Cerebellar cortex (tissue), 1 donor: ENCODE measurements around the gene SPPL2B.

Experiments
- DNase-seq: peaks from one replicate; pipeline ENCODE4 v3.0.0-alpha.2; 2015; ENCODE audit warnings: low spot score

The SPPL2B gene

DNA sequence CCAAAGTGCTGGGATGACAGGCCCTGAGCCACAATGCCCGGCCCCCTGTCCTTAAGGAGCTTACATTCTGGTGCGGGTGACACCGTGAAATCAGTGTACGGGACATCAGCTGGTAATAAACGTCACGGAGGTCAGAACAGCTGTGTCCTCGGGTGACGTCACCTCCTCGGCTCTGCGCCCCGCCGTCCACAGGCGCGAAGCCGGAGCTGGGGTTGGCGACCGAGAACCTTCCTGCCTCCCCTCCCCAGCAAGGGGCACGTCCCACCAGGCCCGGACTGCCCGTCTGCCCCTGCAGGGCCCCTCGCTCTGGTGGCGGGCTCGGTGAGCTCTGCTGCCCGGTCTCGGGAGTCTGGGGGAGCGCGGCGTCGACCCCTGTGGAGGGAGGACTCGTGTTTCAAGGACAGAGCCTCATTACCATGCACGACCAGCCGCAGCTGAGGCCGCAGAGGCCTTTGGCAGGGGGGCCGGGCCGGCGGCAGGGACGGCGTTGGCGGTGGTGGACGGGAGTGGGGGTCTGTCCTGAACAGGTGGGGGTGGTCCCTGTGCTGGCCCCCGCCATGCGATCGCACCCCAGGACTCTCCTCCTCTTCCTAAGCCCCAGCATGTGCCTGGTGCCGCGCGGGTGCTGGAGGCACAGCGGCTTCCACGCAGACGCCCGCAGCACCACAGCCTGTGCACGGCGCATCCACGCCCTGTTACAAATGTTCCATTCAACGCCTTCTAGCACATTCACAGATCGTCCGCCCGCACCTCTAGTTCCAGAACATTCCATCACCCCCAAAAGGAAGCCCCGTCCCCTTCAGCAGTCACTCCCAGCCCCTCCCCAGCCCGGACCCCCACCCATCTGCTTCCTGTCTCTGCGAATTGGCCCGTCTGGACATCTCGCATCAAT, 25.9 kb upstream of the SPPL2B start:
- no peak for DNase-seq

- DNase-seq = no peak
These were observed 25.2 kb upstream of the SPPL2B start for GRCh38 chr19:2303211-2303798.

DNA sequence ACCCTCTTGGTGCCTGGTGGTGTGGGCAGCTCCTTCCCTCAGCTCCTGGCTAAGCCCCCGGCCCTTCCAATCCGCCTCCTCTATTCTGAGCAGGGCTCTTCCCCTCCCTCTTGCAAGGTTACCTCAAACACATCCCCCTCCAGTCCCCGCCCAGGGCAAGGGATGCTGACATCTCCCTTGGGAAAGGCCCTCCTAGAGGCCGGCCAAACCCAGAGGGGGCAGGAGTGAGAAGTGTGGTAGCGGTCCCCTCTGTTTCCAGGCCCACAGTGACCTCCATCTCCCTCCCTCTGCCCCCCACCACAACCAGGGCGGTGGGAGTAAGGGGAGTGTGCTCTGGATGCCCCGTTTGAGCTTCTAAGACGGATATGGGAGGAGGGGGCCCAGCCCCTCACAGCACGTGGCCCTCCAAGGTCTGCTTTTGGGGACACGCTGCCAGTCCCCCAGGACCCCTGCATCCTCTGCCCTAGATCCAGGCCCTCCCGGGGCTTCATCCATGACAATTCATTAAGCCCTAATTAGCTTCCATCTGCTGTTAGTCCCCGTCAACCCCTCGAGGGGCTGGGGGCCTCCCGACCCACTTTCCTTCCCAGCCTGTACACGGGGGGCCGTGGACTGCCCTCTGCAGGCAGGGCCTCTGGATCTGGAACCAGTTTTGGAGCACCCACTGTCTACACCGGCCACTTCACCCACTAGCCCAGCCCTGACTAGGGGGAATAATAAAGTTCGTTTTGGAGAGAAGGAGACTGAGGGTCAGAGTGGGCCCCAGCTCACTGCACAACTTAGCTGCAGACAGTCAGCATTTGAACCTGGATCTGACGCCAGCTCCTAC, 22.8 kb upstream of the SPPL2B start:
- DNase-seq = no peak

DNA sequence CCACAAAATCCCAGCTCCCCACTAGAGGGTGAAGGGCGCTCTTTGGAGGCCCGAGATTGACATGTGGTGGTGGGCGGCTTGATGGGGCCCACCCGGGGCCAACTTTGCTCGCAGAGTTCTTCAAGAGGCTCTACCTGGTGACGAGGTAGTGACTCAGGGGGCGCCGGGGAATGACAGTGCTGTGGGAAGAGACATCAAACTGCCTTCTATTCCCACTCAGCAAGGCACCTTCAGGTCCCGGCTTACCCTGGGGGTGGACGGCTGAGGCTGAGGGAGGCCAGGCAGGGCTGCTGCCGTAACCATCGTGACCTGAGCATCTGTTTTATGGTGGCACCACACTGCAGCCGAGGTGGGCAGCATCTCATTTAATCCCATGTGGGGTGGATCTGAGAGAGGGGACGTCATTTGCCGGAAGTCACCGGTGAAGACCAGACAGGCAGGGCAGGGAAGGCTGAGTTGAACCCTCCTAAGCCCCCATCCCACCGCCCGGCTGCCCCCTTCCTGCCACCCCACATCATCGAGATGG, 22.1 kb upstream of the SPPL2B start:
- no peak for DNase-seq

DNA sequence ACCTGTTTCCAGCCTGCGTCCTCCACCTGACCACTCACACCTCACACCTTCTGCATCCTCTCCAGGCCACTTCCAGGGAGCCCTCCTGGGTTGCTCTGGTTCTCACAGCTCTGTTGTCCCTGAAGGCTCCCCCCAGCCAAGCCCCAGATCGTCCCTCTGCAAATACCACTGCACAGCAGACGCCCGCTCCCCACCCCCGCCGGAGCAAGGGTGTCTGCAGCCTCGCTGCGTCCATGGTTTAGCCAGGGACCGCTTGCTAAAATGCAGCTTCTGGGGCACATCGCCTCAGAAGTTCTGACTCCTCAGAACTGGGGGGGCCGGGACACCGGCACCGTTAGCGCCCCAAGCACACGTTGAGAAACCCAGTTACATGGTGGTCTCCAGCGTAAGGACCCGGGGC, 21.5 kb upstream of the SPPL2B start:
- DNase-seq = no peak

DNA sequence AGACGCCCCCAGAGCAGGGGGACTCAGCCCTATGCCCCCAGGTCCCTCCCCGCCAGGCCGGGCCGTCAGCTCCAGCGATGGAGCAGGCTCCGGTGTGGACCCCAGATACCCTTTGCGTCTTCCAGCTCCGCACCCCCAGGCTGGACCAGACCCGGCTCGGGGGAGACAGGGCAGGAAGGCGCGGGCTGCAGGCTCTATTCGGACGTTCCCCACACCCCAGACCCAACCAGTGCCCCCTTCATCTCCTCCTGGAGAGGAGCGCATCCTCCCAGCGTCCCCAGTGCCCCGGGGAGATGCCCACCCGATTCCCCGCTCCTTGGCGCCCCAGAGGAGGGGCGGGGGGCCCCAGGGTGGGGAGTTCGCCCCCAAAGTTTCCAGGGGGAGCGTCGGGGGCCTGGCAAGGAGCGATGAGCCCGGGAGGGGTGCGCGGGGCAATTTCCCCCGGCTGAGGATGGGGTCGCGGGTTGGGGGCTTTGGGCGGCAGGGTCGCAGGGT, 20.9 kb upstream of the SPPL2B start:
- no peak for DNase-seq

DNA sequence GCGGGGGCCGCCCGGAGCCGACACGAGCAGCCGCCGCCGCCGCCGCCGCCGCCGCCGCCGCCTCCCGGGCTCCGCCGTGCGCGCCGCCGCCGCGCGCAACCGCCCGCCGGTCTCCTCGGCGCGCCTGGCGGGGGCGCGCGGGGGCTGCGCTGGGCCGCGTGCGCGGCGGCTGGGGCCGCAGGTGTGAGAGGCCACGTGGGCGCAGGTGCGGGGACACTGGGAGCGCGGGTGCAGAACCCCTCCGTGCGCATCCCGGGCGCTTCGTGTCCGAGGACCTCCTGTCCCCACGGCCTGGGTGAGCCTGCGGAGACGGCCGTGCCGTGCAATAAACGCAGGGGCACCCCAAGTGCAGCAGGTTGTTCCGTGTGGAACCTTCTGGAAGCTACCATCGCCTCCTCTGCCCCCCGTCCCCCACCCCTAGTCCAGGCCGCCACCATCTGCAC, 20.3 kb upstream of the SPPL2B start, which contains the start of gene LINGO3:
Gene LINGO3 (minus strand): TSS at position 41 of the 443 bp plus-strand sequence. CDS start 16,378 bp downstream, outside the sequence.
- no peak for DNase-seq

GRCh38 chr19:2309734-2310362, 18.6 kb upstream of the SPPL2B start:
- DNase-seq = no peak

DNA sequence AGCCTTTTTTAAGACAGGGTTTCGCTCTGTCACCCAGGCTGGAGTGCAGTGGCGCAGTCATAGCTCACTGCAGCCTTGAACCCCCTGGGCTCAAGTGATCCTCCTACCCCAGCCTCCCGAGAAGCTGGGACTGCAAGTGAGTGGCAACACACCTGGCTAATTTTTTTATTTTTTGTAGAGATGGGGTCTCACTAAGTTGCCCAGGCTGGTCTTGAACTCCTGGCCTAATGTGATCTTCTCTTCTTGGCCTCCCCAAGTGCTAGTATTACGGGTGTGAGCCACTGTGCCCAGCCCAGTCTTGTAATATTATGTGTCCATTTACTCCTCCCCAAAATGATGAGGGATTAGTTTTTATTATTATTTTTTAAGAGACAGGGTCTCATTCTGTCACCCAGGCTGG, 17.4 kb upstream of the SPPL2B start:
- DNase-seq = no peak

DNA sequence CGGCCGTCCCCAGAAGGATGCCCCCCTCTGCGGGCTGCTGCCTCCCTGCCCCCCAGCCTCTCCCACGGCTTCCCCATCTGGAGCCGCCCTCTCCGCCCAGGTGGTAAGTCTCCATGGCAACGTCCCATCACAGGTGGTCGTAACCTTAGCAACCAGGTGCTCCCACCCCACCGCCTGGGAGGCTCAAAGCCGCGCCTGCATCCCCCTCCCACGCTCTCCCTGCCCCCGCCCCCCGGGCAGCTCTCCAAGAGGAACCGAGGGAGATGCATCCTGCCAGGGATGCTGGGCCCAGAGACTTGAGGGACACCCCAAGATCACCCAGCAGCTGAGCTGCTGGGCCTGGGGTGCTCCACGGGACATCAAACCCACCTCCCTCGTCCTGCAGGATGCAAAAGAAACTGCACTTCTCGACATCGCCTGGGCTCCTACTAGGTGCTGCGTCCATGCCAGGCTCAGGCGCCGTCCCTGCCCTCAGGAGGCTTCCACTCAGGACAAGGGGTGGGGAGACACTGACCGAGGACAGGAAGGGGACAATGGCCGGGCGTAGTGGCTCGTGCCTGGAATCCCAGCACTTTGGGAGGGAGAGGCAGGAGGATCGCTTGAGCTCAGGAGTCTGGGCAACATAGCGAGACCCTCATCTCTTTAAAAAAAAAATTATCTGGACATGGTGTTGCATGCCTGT, 15.5 kb upstream of the SPPL2B start:
- no peak for DNase-seq

GRCh38 chr19:2315121-2315817, 13.2 kb upstream of the SPPL2B start:
- DNase-seq = no peak

DNA sequence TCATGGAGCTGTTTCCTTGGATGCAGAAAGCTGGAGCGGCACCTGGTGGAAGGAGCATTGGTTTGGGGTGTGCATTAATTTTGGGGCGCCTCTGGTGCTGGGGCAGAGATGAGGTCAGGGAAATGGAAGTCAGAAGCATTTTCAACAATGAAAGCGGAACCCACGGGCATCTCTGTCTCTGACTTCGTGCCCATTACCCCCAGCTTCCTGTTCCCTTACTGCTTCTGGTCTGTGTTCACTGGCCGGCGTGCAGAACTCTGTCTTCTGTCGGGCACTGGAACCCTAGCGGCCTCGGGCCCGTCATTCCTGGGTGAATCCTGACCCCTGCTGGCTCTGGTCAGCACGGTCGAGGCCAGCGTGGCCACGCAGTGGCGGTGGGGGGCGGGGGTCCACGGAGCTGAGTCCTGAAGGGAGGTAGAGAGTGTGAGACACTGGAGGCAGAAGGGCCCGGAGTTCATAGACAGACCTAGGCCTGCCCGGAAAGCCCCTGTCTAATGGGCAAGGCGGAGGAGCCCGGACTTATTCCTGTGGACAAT, 12.6 kb upstream of the SPPL2B start:
- peak; percentile 62 for DNase-seq

DNA sequence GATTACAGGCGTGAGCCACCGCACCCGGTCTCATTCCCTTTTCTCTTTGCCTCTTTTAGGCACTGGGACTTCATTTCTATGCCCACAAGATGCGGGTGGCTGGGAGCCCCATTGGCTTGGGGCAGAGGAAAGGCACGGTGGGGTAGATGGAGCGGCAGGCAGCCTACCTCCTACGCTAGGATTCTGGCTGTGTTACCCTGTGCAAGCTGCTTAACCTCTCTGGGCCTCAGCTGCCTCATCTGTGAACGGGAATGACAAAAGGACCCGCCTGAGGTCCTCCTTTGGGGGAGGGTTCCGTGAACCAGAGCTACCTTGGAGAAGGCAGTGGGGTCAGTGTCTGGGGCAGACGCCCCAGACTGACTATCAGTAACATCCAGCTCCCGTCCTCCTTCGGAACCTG, 11.2 kb upstream of the SPPL2B start:
- no peak for DNase-seq

- DNase-seq = no peak
These were observed 10.7 kb upstream of the SPPL2B start for GRCh38 chr19:2317756-2318155.

GRCh38 chr19:2318923-2319322, 9.6 kb upstream of the SPPL2B start:
- no peak for DNase-seq

- DNase-seq = no peak
These were observed 8.9 kb upstream of the SPPL2B start for GRCh38 chr19:2319551-2319950.

- no peak for DNase-seq
These were observed 8.4 kb upstream of the SPPL2B start for GRCh38 chr19:2320049-2320448.

DNA sequence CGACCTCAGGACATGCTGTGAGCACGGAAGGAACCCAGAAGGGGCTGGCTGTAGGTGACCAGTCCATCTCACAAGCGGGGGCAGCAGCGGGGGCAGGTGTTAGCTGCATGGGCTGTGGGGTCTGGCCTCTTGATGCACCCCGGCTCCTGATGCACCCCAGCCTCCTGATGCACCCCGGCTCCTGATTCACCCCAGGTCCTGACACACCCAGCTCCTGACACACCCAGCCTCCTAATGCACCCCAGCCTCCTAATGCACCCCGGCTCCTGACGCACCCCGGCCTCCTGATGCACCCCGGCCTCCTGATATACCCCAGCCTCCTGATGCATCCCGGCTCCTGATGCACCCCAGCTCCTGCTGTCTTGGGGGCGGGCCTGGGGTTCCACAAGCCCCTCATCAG, 7.5 kb upstream of the SPPL2B start:
- DNase-seq = no peak

- no peak for DNase-seq
These were observed 6.8 kb upstream of the SPPL2B start for GRCh38 chr19:2321565-2322283.
